Glutamatergic neuron (in vitro differentiated cells): ENCODE measurements around the gene CLSTN2. TPM values are rescaled to one million over a fixed set of nuclear protein-coding genes. Genes with fewer than 3 reads are reported as not detected.

Experiments used
- DNase-seq: peaks from one replicate; pipeline ENCODE4 v3.0.0; 2022
- H3K27ac Mint-ChIP-seq: one replicate; pipeline ENCODE4 v1.8.0; 2020; ENCODE audit warnings: mild to moderate bottlenecking, mixed read lengths, inconsistent platforms; ENCODE audit not compliant: unreplicated experiment
- H3K27me3 Mint-ChIP-seq: one replicate; pipeline ENCODE4 v1.8.0; 2020; ENCODE audit warnings: mild to moderate bottlenecking, moderate library complexity, mixed read lengths, inconsistent platforms; ENCODE audit not compliant: unreplicated experiment
- H3K36me3 Mint-ChIP-seq: one replicate; pipeline ENCODE4 v1.8.0; 2020; ENCODE audit warnings: mild to moderate bottlenecking, mixed read lengths, inconsistent platforms; ENCODE audit not compliant: unreplicated experiment
- H3K4me1 Mint-ChIP-seq: one replicate; pipeline ENCODE4 v1.8.0; 2020; ENCODE audit warnings: mild to moderate bottlenecking, low read depth, mixed read lengths, inconsistent platforms; ENCODE audit not compliant: unreplicated experiment
- H3K4me3 Mint-ChIP-seq: one replicate; pipeline ENCODE4 v1.8.0; 2020; ENCODE audit warnings: mild to moderate bottlenecking, mixed read lengths, inconsistent platforms; ENCODE audit not compliant: unreplicated experiment
- H3K9me3 Mint-ChIP-seq: one replicate; pipeline ENCODE4 v1.8.0; 2020; ENCODE audit warnings: mild to moderate bottlenecking, moderate library complexity, mixed read lengths, inconsistent platforms; ENCODE audit not compliant: unreplicated experiment
- total RNA-seq: library from RNA; stranded (reverse); fragmentation: NEBNext Ultra II Directional; extraction: Animal tissue kit (Norgen Biotek cat#: 25700); gene quantifications from one replicate; pipeline ENCODE4 v1.2.1, GENCODE V29; 2021; ENCODE audit not compliant: unreplicated experiment
- TF ChIP-seq, protein P1 (sequence below): fragments of 200-600 bp; sonication (generic); IDR thresholded peaks from one replicate; pipeline ENCODE4 v1.5.0; 2021; ENCODE audit not compliant: partially characterized antibody, unreplicated experiment

The CLSTN2 gene
- total RNA-seq, 1 donor from 2014 or later = 3.1 TPM

DNA sequence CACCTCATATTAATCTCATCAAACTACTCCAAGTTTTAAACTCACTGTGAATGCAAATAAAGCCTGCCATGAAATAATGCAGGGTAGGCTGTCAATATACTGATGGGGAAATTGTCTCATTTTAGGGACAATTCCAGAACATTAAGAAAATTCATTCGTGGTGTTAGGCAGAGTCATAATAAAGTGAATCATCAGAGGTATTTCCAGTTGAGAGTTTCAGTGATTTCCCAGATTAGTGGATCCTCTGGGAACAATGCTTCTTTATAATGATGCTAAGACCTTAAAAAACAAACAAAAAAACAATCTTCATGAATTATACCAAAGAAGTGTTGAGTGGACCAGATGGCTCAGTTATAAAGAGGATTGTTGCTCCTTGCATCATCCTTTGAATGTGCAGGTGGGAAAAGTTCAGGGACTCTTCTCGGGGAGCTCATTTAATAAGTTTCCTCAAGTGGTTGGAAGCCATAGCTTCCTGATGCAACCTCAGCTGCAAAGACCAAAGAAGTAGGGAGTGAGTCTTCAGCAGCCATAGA, 381.9 kb downstream of the CLSTN2 start:
- no peak overlapping the region for H3K27ac Mint-ChIP-seq

DNA sequence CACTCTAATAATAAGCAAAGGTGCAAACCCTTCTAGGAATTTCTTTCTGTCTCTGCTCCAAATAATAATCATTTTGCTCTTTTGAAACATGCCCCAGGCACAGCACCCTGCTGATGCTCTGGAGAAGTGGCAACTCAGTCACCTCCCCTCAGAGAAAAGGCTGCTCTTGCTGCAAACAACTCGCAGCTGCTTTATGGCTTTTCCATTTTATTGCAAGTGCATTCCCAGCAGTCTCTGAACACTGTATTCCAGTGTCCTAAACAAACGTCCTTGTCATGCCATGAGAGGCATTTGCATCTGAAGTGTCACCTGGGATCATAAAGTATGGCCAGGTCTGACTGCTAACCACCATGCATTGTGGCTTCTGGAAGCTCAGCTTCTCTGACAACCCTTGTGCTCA, 384.8 kb downstream of the CLSTN2 start:
- no peak overlapping the region for H3K4me3 Mint-ChIP-seq
- TF ChIP-seq, protein P1, sequence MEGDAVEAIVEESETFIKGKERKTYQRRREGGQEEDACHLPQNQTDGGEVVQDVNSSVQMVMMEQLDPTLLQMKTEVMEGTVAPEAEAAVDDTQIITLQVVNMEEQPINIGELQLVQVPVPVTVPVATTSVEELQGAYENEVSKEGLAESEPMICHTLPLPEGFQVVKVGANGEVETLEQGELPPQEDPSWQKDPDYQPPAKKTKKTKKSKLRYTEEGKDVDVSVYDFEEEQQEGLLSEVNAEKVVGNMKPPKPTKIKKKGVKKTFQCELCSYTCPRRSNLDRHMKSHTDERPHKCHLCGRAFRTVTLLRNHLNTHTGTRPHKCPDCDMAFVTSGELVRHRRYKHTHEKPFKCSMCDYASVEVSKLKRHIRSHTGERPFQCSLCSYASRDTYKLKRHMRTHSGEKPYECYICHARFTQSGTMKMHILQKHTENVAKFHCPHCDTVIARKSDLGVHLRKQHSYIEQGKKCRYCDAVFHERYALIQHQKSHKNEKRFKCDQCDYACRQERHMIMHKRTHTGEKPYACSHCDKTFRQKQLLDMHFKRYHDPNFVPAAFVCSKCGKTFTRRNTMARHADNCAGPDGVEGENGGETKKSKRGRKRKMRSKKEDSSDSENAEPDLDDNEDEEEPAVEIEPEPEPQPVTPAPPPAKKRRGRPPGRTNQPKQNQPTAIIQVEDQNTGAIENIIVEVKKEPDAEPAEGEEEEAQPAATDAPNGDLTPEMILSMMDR = no peak
- no peaks in the 10 kb centered on the region for H3K36me3 Mint-ChIP-seq
- no peaks in the 10 kb centered on the region for H3K4me1 Mint-ChIP-seq
- DNase-seq = no peak
- no peaks in the 10 kb centered on the region for H3K9me3 Mint-ChIP-seq
- H3K27ac Mint-ChIP-seq = no peak overlapping the region
- H3K27me3 Mint-ChIP-seq = no peaks in the 10 kb centered on the region

More for the DNA sequence above, 381.9 kb downstream of the CLSTN2 start:
- H3K4me1 Mint-ChIP-seq = no peaks in the 10 kb centered on the region
- no peak overlapping the region for H3K4me3 Mint-ChIP-seq
- H3K36me3 Mint-ChIP-seq = no peaks in the 10 kb centered on the region
- TF ChIP-seq, protein P1 = no peak
- H3K9me3 Mint-ChIP-seq = no peaks in the 10 kb centered on the region
- no peak for DNase-seq
- H3K27me3 Mint-ChIP-seq = no peaks in the 10 kb centered on the region

DNA sequence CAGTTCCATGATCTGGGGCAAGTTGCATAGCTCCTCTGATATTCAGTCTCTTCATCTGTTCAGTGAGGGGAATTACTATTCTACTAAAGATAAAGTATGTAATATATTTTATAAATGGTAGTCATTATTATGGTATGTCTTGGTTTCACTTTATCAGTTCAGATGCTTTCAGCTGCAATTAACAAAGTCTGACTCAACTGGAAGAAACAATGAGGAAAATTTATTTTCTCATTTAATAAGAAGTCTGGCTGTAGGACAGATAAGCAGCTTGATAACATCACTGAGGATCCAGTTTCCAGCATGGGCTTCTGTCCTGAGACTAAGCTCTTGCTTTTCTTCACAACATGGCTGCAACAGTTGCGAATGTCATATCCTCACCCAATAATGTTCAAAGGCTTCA, 388.6 kb downstream of the CLSTN2 start:
- DNase-seq = no peak
- H3K27me3 Mint-ChIP-seq = peaks cover 3% of the 10 kb centered on the region
- no peaks in the 10 kb centered on the region for H3K4me1 Mint-ChIP-seq
- TF ChIP-seq, protein P1 = no peak
- H3K27ac Mint-ChIP-seq = no peak overlapping the region
- peaks cover 3% of the 10 kb centered on the region for H3K36me3 Mint-ChIP-seq
- H3K9me3 Mint-ChIP-seq = no peaks in the 10 kb centered on the region
- no peak overlapping the region for H3K4me3 Mint-ChIP-seq

DNA sequence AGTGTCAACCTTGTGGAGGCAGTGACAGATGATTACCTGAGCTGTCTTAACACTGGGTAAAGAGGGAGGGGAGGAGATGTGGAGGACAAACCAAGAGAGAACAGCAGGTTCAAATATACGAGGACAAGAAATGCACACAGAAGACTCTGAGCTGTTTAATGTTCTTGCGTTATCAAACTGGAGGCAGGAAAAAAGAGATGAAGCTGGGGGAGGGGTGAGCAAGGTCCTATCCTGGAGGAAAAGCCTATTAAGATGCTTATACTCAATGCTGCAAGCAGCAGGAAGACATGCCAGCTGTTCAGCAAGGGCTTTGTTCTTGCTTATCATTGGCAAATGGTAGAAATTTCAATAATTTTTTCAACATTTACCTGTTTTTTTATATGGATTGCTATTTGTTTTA, 397.1 kb downstream of the CLSTN2 start:
- H3K36me3 Mint-ChIP-seq = peaks cover 3% of the 10 kb centered on the region
- TF ChIP-seq, protein P1 = no peak
- H3K27ac Mint-ChIP-seq = no peak overlapping the region
- no peak for DNase-seq
- no peak overlapping the region for H3K4me3 Mint-ChIP-seq
- H3K4me1 Mint-ChIP-seq = peaks cover 3% of the 10 kb centered on the region
- H3K27me3 Mint-ChIP-seq = peaks cover 3% of the 10 kb centered on the region
- H3K9me3 Mint-ChIP-seq = no peaks in the 10 kb centered on the region

DNA sequence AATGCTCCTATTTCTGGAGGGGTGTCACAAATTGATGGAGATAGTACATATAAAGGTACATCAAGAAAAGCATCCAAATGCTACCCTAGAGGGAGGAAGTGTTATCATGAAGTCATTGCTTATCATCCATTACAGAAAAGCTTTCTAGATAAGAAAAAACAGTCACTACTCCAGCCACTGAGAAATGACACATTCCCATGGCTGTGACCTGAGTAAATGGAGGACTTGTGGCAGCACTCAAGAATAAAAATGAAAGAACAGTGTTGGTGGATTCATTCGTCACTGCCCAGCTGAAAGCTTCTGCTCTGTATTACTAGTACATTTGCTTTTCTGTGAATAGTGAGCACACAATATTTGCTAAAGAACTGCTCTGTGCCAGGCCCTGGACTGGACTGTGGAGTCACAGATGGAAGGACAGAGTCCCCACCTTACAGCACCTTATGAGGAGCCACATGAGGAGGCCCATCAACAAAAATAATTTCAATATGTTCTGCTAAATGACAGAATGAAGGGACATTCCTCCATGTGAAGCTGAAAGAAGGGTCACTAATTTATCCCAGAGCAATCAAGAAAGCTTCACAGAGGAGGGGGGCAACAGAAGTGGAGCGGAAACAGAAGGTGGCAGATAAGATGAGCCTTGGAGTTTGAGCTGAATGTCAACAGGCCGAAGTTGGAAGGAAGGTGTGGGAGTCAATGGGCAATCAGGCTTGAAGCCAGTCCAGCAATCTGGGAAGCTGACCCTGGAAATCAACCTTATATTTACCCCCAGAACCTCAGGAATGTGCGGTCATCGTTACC, 399.3 kb downstream of the CLSTN2 start:
- Mint-ChIP-seq H3K9me3 (no peaks in the 10 kb centered on the region), H3K36me3 (no peaks in the 10 kb centered on the region), H3K27ac (no peak overlapping the region), H3K4me1 (peaks cover 3% of the 10 kb centered on the region), H3K27me3 (no peaks in the 10 kb centered on the region), H3K4me3 (no peak overlapping the region)
- TF ChIP-seq, protein P1 = no peak
- no peak for DNase-seq
